Upper lobe of left lung (tissue), 6 donors: ENCODE measurements around the gene OGT. TPM values are rescaled to one million over a fixed set of nuclear protein-coding genes. Genes with fewer than 3 reads are reported as not detected.
"Not testable (repeated sequence)": the region's sequence is repeated elsewhere in the genome, so short reads cannot be mapped to it uniquely, and the experiment has no call there.

Experiments used
- ATAC-seq, 2 donors: fragments of 200-7000 bp; cut with Tn5 transposase; one replicate each; pipeline ENCODE4 v1.9.1; 2022; ENCODE audit warnings: mild to moderate bottlenecking in 2 of 2, moderate library complexity in 2 of 2; ENCODE audit not compliant: low FRiP score in 2 of 2
- DNase-seq, 2 donors: peaks; one replicate each; pipeline ENCODE4 v3.0.0-alpha.2; 2019 to 2020
- H3K27ac ChIP-seq, 4 donors: fragments of 200-600 bp; sonication (generic); one replicate each; pipeline ENCODE4 v1.5.1; 2016 to 2019
- H3K27me3 ChIP-seq, 4 donors: fragments of 200-600 bp; sonication (generic); one replicate each; pipeline ENCODE4 v1.5.1; 2017 to 2019
- H3K36me3 ChIP-seq, 4 donors: fragments of 200-600 bp; sonication (generic); one replicate each; pipeline ENCODE4 v1.5.1; 2016 to 2019
- H3K4me1 ChIP-seq, 4 donors: fragments of 200-600 bp; sonication (generic); one replicate each; pipeline ENCODE4 v1.5.1; 2018 to 2019
- H3K4me3 ChIP-seq, 4 donors: fragments of 200-600 bp; sonication (generic); one replicate each; pipeline ENCODE4 v1.5.1; 2017 to 2019; ENCODE audit warnings: mild to moderate bottlenecking in 2 of 4, moderate library complexity in 1 of 4
- H3K9me3 ChIP-seq, 4 donors: fragments of 200-600 bp; sonication (generic); one replicate each; pipeline ENCODE4 v1.5.1; 2018 to 2019
- CTCF ChIP-seq, 6 experiments: fragments of 450-650 bp in 4 of 6; fragments of 200-600 bp in 2 of 6; sonication (generic) in 2 of 6; IDR thresholded peaks; one replicate each; pipeline ENCODE4 v1.5.1; 2016 to 2019; ENCODE audit warnings: antibody characterized with exemption in 6 of 6
- EP300 ChIP-seq, 4 donors: sonication (generic); formaldehyde crosslinking; IDR thresholded peaks; one replicate each; pipeline ENCODE4 v1.5.1; 2017; ENCODE audit warnings: antibody characterized with exemption in 4 of 4, control low read depth in 2 of 4
- POLR2A ChIP-seq, 4 donors: fragments of 450-650 bp; IDR thresholded peaks; one replicate each; pipeline ENCODE4 v1.5.1; 2016 to 2017; ENCODE audit warnings: antibody characterized with exemption in 4 of 4, mild to moderate bottlenecking in 2 of 4
- POLR2AphosphoS5 ChIP-seq, 2 donors: sonication (generic); formaldehyde crosslinking; IDR thresholded peaks; one replicate each; pipeline ENCODE4 v1.5.1; 2017; ENCODE audit warnings: antibody characterized with exemption in 2 of 2
- WGBS, 2 donors: methylation state at CpG; one replicate each; pipeline ENCODE4 v1.1.5; 2017 to 2018; 5-methylcytosine and 5-hydroxymethylcytosine counted together
- total RNA-seq, 6 donors: library from RNA; depleted of rRNA in 4 of 6; stranded (reverse); fragments of >200 nt in 4 of 6; gene quantifications; one replicate each; pipeline versions ENCODE4 v1.1.0 to v1.2.1, GENCODE V29; 2016 to 2021
- donor health status: DM: no; HTN: no; CAD: no; lungs with moderate emphysema.
- donor health status: DM: no; HTN: yes; CAD: no; lungs with severe emphysema.

OGT gene
- total RNA-seq, 6 donors from 2014 or later = 88.3 to 315 (median 159) TPM

- Histone ChIP-seq H3K4me1 (no peaks in the 10 kb centered on the region), H3K4me3 (no peak overlapping the region), H3K36me3 (peaks cover 15 to 95% (median 46%) of the 10 kb centered on the region in 4 donors), H3K27me3 (no peaks in the 10 kb centered on the region), H3K27ac (no peak overlapping the region), H3K9me3 (no peaks in the 10 kb centered on the region)
- TF ChIP-seq POLR2A (IDR thresholded peaks at IDR 0.05) (no peak), EP300 (IDR thresholded peaks at IDR 0.05) (no peak), POLR2AphosphoS5 (IDR thresholded peaks at IDR 0.05) (no peak)
- DNase-seq (no peak), ATAC-seq (no peak)
- WGBS, 2 donors = 76 to 78% methylated on average over 9 of the region's 9 CpGs
Measured at GRCh38 chrX:71565474-71566041, 32.7 kb downstream of the OGT start.

- not testable (repeated sequence) for H3K27me3 ChIP-seq, H3K9me3 ChIP-seq, H3K4me3 ChIP-seq, ATAC-seq, H3K4me1 ChIP-seq
- H3K36me3 ChIP-seq = peaks cover 4 to 75% (median 30%) of the 10 kb centered on the region in 4 donors
- 78 to 83% methylated on average over 8 of the region's 8 CpGs for WGBS, 2 donors
- DNase-seq = peak in 1 of 2 donors; percentile 63
- H3K27ac ChIP-seq = peak overlapping the region in 1 of 4 donors; percentile 26
Measured at GRCh38 chrX:71571390-71571789, 38.5 kb downstream of the OGT start.

DNA sequence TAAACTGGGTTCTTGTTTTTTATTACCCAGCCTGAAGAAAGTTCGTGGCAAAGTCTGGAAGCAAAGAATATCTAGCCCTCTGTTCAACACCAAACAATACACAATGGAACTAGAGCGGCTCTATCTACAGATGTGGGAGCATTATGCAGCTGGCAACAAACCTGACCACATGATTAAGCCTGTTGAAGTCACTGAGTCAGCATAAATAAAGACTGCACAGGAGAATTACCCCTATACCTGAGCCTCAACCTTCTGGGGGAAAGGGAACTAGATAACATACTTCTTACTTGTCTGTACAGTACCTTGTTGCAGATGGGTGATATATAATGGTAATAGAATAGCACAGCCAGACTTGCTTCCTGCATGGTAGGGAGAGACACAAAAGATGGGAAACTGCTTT is 40.7 kb downstream of the OGT start:
- no peak for DNase-seq
- H3K36me3 ChIP-seq = peaks cover 0 to 64% (median 19%) of the 10 kb centered on the region in 4 donors
- WGBS, 2 donors = 76 to 80% methylated on average over 1 to 2 of the region's 2 CpGs

DNA sequence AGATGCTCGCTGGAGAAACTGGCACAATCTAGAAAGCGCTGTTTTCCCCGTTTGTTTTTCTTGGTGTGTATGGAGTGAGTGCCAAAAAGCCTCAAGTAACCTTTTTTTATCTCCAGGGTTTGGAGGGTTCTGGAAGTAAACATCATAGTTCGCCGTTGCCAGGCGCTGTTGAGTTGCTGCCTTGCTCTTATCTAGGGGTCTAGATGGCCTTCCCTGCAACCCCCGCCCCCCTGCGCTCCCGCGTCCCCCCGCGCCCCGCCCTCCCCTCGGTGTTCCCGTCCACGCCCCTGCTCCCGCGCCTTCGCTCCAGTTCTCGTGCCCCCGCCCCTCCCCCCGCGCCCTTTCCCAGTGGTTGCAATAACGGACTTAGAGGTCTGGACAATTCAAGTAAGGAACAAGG is 44.8 kb downstream of the OGT start:
- WGBS, 2 donors = 86 to 92% methylated on average over 11 to 19 of the region's 24 CpGs

More for the DNA sequence above, 40.7 kb downstream of the OGT start:
- H3K27me3 ChIP-seq = no peaks in the 10 kb centered on the region
- no peaks in the 10 kb centered on the region for H3K9me3 ChIP-seq
- TF ChIP-seq CTCF (IDR thresholded peaks at IDR 0.05) = no peak
- no peak for TF ChIP-seq POLR2AphosphoS5 (IDR thresholded peaks at IDR 0.05)
- no peak for TF ChIP-seq POLR2A (IDR thresholded peaks at IDR 0.05)
- no peak for TF ChIP-seq EP300 (IDR thresholded peaks at IDR 0.05)
- H3K4me1 ChIP-seq = no peaks in the 10 kb centered on the region
- H3K4me3 ChIP-seq = no peak overlapping the region
- no peak overlapping the region for H3K27ac ChIP-seq
- no peak for ATAC-seq

GRCh38 chrX:71578253-71579135 is 45.6 kb downstream of the OGT start, which contains the start of gene GCNA:
Gene GCNA, plus strand, starts transcription at chrX:71578437. Its CDS starts 2,385 bp downstream, at chrX:71580822.
- WGBS, 2 donors = 91 to 93% methylated on average over 30 to 48 of the region's 48 CpGs
- Histone ChIP-seq H3K27ac (no peak within 1 kb of the TSS), H3K9me3 (no peaks in the 10 kb centered on the region), H3K27me3 (no peaks in the 10 kb centered on the region), H3K4me3 (no peak within 1 kb of the TSS), H3K4me1 (no peaks in the 10 kb centered on the region), H3K36me3 (peaks cover 0 to 22% (median 10%) of the 10 kb centered on the region in 4 donors)
- TF ChIP-seq POLR2A (IDR thresholded peaks at IDR 0.05) = no peak
- TF ChIP-seq POLR2AphosphoS5 (IDR thresholded peaks at IDR 0.05) = no peak
- no peak for TF ChIP-seq EP300 (IDR thresholded peaks at IDR 0.05)
- ATAC-seq (peak in 1 of 2 donors; percentile 28), DNase-seq (peak in 1 of 2 donors; percentile 45)

More for the DNA sequence above, 44.8 kb downstream of the OGT start:
- H3K36me3 ChIP-seq = peaks cover 0 to 28% (median 10%) of the 10 kb centered on the region in 4 donors
- ATAC-seq (no peak), DNase-seq (peak in 1 of 2 donors; percentile 56)
- no peaks in the 10 kb centered on the region for H3K27me3 ChIP-seq
- TF ChIP-seq CTCF (IDR thresholded peaks at IDR 0.05) = no peak
- no peak for TF ChIP-seq EP300 (IDR thresholded peaks at IDR 0.05)
- TF ChIP-seq POLR2AphosphoS5 (IDR thresholded peaks at IDR 0.05) = no peak
- no peak for TF ChIP-seq POLR2A (IDR thresholded peaks at IDR 0.05)
- H3K4me1 ChIP-seq = no peaks in the 10 kb centered on the region
- H3K4me3 ChIP-seq = no peak overlapping the region
- no peak overlapping the region for H3K27ac ChIP-seq
- H3K9me3 ChIP-seq = no peaks in the 10 kb centered on the region
